Vagina (tissue), 2 donors: ENCODE results near the gene CANX. TPM values are rescaled to one million over a fixed set of nuclear protein-coding genes. Genes with fewer than 3 reads are reported as not detected.

Source experiments
- DNase-seq, 2 donors: peaks; one replicate each; pipeline ENCODE4 v3.0.0-alpha.2; 2017; ENCODE audit errors: extremely low spot score in 2 of 2
- H3K27ac ChIP-seq: fragments of 200-600 bp; sonication (generic); one replicate; pipeline ENCODE4 v1.5.1; 2019
- H3K27me3 ChIP-seq: fragments of 200-600 bp; sonication (generic); one replicate; pipeline ENCODE4 v1.5.1; 2019
- H3K36me3 ChIP-seq, 2 donors: fragments of 200-600 bp; sonication (generic); one replicate each; pipeline ENCODE4 v1.5.1; 2017 to 2019
- H3K4me1 ChIP-seq: fragments of 200-600 bp; sonication (generic); one replicate; pipeline ENCODE4 v1.5.1; 2019
- H3K4me3 ChIP-seq, 2 donors: fragments of 200-600 bp; sonication (generic); 1 replicate in 1 of 2; 2 replicates in 1 of 2; pipeline ENCODE4 v1.5.1; 2016 to 2019
- H3K9me3 ChIP-seq: fragments of 200-600 bp; sonication (generic); one replicate; pipeline ENCODE4 v1.5.1; 2019
- CTCF ChIP-seq, 3 experiments: fragments of 450-650 bp in 2 of 3; fragments of 200-600 bp in 1 of 3; sonication (generic) in 1 of 3; IDR thresholded peaks; one replicate each; pipeline ENCODE4 v1.5.1; 2017 to 2019; ENCODE audit warnings: antibody characterized with exemption in 3 of 3, mild to moderate bottlenecking in 2 of 3, moderate library complexity in 2 of 3
- POLR2A ChIP-seq, 2 donors: fragments of 450-650 bp; IDR thresholded peaks; one replicate each; pipeline ENCODE4 v1.6.1; 2017; ENCODE audit warnings: antibody characterized with exemption in 2 of 2, mild to moderate bottlenecking in 2 of 2, moderate library complexity in 2 of 2
- POLR2AphosphoS5 ChIP-seq, 2 donors: sonication (generic); formaldehyde crosslinking; IDR thresholded peaks; one replicate each; pipeline ENCODE4 v1.9.0; 2017; ENCODE audit warnings: antibody characterized with exemption in 2 of 2, mild to moderate bottlenecking in 2 of 2, low read depth in 1 of 2; ENCODE audit not compliant: insufficient read depth in 1 of 2
- intact Hi-C: fragments of 100-400 bp; cut with DNase I; formaldehyde crosslinking; loops from one replicate; pipeline ENCODE4 v1.15.1; 2023
- total RNA-seq: library from RNA; depleted of rRNA; stranded (reverse); fragments of >200 nt; gene quantifications from one replicate; pipeline ENCODE4 v1.2.3, GENCODE V29; 2016

The CANX gene
- total RNA-seq, 1 donor from 2014 or later, result 208 TPM

GRCh38 chr5:179777456-179777855 is 78.7 kb downstream of the CANX start:
- DNase-seq, result no peak
- H3K9me3 ChIP-seq, result no peaks in the 10 kb centered on the region
- H3K27me3 ChIP-seq, result no peaks in the 10 kb centered on the region
- TF ChIP-seq POLR2A (IDR thresholded peaks at IDR 0.05) (no peak), CTCF (IDR thresholded peaks at IDR 0.05) (no peak), POLR2AphosphoS5 (IDR thresholded peaks at IDR 0.05; ENCODE audit: insufficient read depth in 1 of 2, low read depth in 1 of 2) (no peak)
- H3K4me1 ChIP-seq, result no peaks in the 10 kb centered on the region
- H3K36me3 ChIP-seq, result peaks cover 0 to 44% of the 10 kb centered on the region in 2 donors
- no peak overlapping the region for H3K4me3 ChIP-seq
- H3K27ac ChIP-seq, result no peak overlapping the region
- intact Hi-C loops, result no loop called here

- H3K36me3 ChIP-seq, result peaks cover 0 to 39% of the 10 kb centered on the region in 2 donors
- no peak overlapping the region for H3K27ac ChIP-seq
- no peak for TF ChIP-seq POLR2AphosphoS5 (IDR thresholded peaks at IDR 0.05; ENCODE audit: insufficient read depth in 1 of 2, low read depth in 1 of 2)
- TF ChIP-seq CTCF (IDR thresholded peaks at IDR 0.05), result no peak
- TF ChIP-seq POLR2A (IDR thresholded peaks at IDR 0.05), result no peak
- no peak overlapping the region for H3K4me3 ChIP-seq
- H3K27me3 ChIP-seq, result no peaks in the 10 kb centered on the region
- intact Hi-C loops, result no loop called here
- H3K4me1 ChIP-seq, result no peaks in the 10 kb centered on the region
- H3K9me3 ChIP-seq, result no peaks in the 10 kb centered on the region
- no peak for DNase-seq
These were observed 79.1 kb downstream of the CANX start for GRCh38 chr5:179777909-179778308.

GRCh38 chr5:179778591-179778990 is 79.8 kb downstream of the CANX start:
- peaks cover 0 to 33% of the 10 kb centered on the region in 2 donors for H3K36me3 ChIP-seq

GRCh38 chr5:179779826-179780225 is 81.1 kb downstream of the CANX start:
- TF ChIP-seq POLR2A (IDR thresholded peaks at IDR 0.05) (no peak), POLR2AphosphoS5 (IDR thresholded peaks at IDR 0.05; ENCODE audit: insufficient read depth in 1 of 2, low read depth in 1 of 2) (no peak)
- no peak for DNase-seq
- H3K27ac ChIP-seq, result no peak overlapping the region
- H3K4me3 ChIP-seq, result no peak overlapping the region
- no peaks in the 10 kb centered on the region for H3K27me3 ChIP-seq
- intact Hi-C loops, result no loop called here
- H3K36me3 ChIP-seq, result peaks cover 0 to 20% of the 10 kb centered on the region in 2 donors
- no peaks in the 10 kb centered on the region for H3K4me1 ChIP-seq
- H3K9me3 ChIP-seq, result no peaks in the 10 kb centered on the region

More at GRCh38 chr5:179778591-179778990, 79.8 kb downstream of the CANX start:
- Histone ChIP-seq H3K27me3 (no peaks in the 10 kb centered on the region), H3K9me3 (no peaks in the 10 kb centered on the region), H3K4me1 (no peaks in the 10 kb centered on the region), H3K27ac (no peak overlapping the region), H3K4me3 (no peak overlapping the region)
- intact Hi-C loops, result no loop called here
- no peak for DNase-seq
- TF ChIP-seq POLR2A (IDR thresholded peaks at IDR 0.05), result no peak
- no peak for TF ChIP-seq POLR2AphosphoS5 (IDR thresholded peaks at IDR 0.05; ENCODE audit: insufficient read depth in 1 of 2, low read depth in 1 of 2)
- TF ChIP-seq CTCF (IDR thresholded peaks at IDR 0.05), result no peak

GRCh38 chr5:179780362-179780761 is 81.6 kb downstream of the CANX start:
- DNase-seq, result no peak
- H3K27ac ChIP-seq, result no peak overlapping the region
- H3K4me1 ChIP-seq, result no peaks in the 10 kb centered on the region
- H3K9me3 ChIP-seq, result no peaks in the 10 kb centered on the region
- intact Hi-C loops, result no loop called here
- TF ChIP-seq CTCF (IDR thresholded peaks at IDR 0.05) (no peak), POLR2AphosphoS5 (IDR thresholded peaks at IDR 0.05; ENCODE audit: insufficient read depth in 1 of 2, low read depth in 1 of 2) (no peak), POLR2A (IDR thresholded peaks at IDR 0.05) (no peak)
- no peak overlapping the region for H3K4me3 ChIP-seq
- H3K36me3 ChIP-seq, result peaks cover 0 to 17% of the 10 kb centered on the region in 2 donors
- H3K27me3 ChIP-seq, result no peaks in the 10 kb centered on the region

Other genes with a start within 250 kb of the CANX start
- gene RUFY1, start 148.4 kb upstream of the CANX start, total RNA-seq, result 35.6 TPM
- gene HNRNPH1, start 75.3 kb upstream of the CANX start, total RNA-seq, result 483 TPM
- gene CBY3, start 17.9 kb upstream of the CANX start, total RNA-seq, result not detected
- gene MAML1, start 33.9 kb downstream of the CANX start, total RNA-seq, result 25.3 TPM
- 10.6 TPM for gene LTC4S, start 95.0 kb downstream of the CANX start, total RNA-seq
- 95.5 TPM for gene MGAT4B, start 107.9 kb downstream of the CANX start, total RNA-seq
- gene SQSTM1, start 121.9 kb downstream of the CANX start, total RNA-seq, result 373 TPM
- 53.8 TPM for gene MRNIP, start 159.8 kb downstream of the CANX start, total RNA-seq
- 125 TPM for gene TBC1D9B, start 208.9 kb downstream of the CANX start, total RNA-seq